WI38 (cell line): ENCODE data around the gene WIZ.

Experiments
- H3K4me3 ChIP-seq: 2 replicates; pipeline ENCODE4 v1.5.1; 2011; ENCODE audit warnings: low read depth, mild to moderate bottlenecking, control low read depth, low read length
- TF ChIP-seq, protein P1 (sequence below): IDR thresholded peaks from 2 replicates; pipeline ENCODE4 v1.5.1; 2012; ENCODE audit warnings: low read depth, mild to moderate bottlenecking, control low read depth, low read length

The WIZ gene

DNA sequence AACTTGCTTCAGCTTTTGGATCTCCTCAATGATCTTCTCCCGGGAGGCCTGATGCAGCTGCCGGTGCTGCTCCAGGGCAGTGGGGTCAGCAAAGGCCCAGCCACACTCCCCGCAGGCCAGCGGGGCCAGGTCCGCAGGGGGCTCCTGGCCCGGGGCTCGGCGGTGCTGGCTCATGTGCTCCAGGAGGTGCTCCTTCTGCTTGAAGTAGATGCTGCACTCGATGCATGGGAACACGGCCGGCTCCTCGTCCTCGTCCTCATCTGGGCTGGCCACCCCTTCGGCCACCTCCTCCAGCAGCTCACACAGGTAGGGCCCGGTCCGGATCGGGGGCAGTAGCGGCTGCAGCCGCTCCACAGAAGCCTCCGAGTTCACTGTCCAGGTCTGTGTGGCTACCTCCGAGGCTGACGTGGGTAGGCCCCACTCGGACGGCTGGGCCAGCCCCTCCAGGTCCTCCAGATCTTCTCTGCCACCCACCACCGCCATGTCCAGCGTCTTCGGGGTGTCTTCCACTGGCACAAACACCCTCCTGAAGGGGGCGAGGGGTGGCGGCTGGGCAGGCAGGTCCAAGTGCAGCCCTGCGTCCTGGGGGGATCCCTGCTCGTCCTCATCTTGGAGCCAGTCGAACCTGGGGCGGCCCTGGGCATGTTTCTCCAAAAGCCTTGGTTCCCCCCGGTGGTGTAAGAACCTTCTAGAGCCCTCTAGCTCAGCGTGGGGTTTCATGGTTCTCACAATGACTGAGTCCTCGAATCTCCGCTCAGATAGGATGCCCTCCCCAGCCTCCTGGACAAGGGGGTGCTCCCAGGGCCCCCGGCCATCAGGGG, 9.7 kb downstream of the WIZ start:
- TF ChIP-seq, protein P1, sequence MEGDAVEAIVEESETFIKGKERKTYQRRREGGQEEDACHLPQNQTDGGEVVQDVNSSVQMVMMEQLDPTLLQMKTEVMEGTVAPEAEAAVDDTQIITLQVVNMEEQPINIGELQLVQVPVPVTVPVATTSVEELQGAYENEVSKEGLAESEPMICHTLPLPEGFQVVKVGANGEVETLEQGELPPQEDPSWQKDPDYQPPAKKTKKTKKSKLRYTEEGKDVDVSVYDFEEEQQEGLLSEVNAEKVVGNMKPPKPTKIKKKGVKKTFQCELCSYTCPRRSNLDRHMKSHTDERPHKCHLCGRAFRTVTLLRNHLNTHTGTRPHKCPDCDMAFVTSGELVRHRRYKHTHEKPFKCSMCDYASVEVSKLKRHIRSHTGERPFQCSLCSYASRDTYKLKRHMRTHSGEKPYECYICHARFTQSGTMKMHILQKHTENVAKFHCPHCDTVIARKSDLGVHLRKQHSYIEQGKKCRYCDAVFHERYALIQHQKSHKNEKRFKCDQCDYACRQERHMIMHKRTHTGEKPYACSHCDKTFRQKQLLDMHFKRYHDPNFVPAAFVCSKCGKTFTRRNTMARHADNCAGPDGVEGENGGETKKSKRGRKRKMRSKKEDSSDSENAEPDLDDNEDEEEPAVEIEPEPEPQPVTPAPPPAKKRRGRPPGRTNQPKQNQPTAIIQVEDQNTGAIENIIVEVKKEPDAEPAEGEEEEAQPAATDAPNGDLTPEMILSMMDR, result no peak
- no peak overlapping the region for H3K4me3 ChIP-seq

GRCh38 chr19:15439078-15439799, 10.5 kb downstream of the WIZ start:
- H3K4me3 ChIP-seq, result no peak overlapping the region
- TF ChIP-seq, protein P1, result no peak

DNA sequence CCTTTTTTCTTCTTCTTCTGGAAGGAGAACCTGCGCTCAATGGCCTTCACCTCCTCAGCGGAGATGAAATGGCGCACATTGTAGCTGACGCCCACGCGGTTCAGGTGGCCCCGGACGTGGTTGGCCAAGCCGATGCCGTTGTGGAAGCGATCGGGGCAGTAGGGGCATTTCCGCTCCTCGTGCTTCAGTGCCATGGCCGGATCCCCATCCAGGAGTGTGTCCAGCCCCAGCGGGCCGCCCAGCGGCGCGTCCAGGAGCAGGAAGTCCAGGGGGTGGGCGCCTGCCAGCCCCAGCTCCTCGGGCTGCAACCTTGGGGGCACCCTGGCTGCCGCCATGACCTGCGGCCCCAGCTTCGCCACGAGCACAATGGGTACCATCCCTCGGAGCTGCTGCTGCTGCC, 11.2 kb downstream of the WIZ start:
- TF ChIP-seq, protein P1, result no peak
- H3K4me3 ChIP-seq, result no peak overlapping the region

DNA sequence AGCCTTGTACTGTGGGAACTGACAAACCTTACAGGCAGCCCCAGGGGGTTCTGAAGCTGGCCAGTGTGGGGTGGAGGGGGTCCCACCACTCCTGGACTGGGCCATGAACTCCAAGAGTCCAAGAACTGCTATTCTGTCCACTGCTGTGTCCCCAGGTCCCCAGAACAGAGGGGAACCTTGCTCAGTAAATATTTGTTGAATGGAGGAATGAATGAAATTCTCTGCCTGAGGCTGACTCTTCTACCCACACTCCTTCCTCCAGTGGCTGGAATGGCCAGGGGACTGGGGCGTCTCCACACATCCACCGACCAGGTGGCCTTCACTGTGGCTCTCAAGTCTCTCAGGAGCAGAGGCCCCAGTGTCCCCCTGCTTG, 11.6 kb downstream of the WIZ start:
- TF ChIP-seq, protein P1, result no peak
- no peak overlapping the region for H3K4me3 ChIP-seq

- H3K4me3 ChIP-seq, result no peak overlapping the region
- TF ChIP-seq, protein P1, result peak; percentile 27; the same call in 1 of the 2 replicates
Measured at GRCh38 chr19:15437355-15438123, 12.2 kb downstream of the WIZ start.

GRCh38 chr19:15436826-15437110, 13.0 kb downstream of the WIZ start:
- H3K4me3 ChIP-seq, result no peak overlapping the region
- TF ChIP-seq, protein P1, result no peak
